IPS-NIHi7 (cell line): ENCODE data around the gene SACM1L.
"Not testable (repeated sequence)": the region's sequence is repeated elsewhere in the genome, so short reads cannot be mapped to it uniquely, and the experiment has no call there.

Experiments used
- DNase-seq: peaks from one replicate; pipeline ENCODE4 v3.0.0; 2012; ENCODE audit warnings: mixed read lengths; ENCODE audit errors: extremely low spot score

Gene SACM1L

DNA sequence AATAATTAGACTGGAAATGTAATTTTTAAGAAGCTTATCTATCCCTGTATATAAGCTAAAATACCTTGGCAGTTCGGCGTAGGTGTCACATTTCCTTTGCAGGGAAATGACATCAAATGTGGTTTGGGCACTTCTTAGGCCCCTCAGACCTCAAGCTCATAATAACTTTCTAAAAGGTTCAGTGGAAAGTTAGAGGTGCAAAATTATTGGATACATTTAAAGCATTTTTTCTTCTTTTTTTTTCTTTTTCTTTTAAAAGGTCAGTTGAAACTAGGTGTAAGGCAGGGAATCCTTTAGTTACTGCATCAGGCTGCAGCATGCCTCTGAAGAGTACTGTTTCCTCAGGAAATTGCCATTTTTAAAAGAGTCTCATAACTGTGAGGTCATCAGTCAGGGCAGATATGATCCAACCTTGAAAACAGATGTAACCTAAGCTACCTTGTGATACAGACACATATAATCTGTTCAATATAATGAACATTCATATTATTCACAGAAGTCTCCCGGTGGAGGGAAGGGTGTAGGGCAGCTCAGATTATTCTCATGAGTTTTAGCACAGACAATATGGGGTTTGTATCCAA is 4.8 kb downstream of the SACM1L start:
- DNase-seq = no peak

DNA sequence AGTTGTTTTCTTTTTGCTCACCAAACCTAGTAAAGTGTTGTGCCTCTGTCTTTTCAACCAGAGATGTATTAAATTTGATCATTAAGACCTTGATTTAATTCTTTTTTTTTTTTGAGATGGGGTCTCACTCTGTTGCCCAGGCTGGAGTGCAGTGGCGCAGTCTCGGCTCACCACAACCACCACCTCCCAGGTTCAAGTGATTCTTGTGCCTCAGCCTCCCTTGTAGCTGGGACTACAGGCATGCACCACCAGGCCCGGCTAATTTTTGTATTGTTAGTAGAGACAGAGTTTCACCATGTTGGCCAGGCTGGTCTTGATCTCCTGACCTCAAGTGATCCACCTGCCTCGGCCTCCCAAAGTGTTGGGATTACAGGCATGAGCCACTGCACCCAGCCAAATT is 6.0 kb downstream of the SACM1L start:
- not testable (repeated sequence) for DNase-seq

GRCh38 chr3:45700570-45701073 is 11.4 kb downstream of the SACM1L start:
- DNase-seq = no peak

DNA sequence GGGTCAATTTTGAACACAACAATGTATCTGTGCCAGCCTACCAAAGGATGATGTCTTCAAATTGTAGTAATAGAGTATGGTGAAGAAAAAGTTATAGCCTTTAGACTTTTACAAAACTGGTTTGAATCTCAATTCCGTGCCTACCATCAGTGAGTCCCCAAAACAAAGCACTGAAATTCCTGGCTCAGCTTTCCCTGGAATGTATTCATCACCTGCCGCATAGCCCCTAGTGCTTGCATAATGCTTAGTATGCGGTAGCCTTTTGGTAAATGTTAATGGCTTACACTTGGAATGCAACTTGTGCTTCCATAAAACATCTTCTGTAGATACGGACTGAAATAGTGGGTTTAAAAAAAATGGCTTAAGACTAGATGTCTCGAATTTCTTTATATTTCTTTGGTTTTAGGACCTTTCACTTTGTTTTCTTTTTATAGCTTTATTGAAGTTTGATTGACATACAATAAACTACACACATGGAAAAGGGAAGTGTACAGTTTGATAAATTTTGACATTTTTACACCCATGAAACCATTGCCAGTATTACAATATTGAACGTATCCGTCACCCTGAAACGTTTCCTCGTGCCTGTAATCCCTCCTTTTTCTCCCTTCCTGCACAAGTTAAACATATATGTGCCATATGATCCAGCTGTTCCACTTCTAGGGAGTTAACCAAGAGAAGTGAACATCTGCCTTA is 12.1 kb downstream of the SACM1L start:
- DNase-seq = peak; percentile 37

GRCh38 chr3:45704301-45704943 is 15.2 kb downstream of the SACM1L start:
- no peak for DNase-seq

GRCh38 chr3:45705839-45706808 is 16.9 kb downstream of the SACM1L start:
- no peak for DNase-seq

- no peak for DNase-seq
These were observed 22.7 kb downstream of the SACM1L start for GRCh38 chr3:45711931-45712330.

DNA sequence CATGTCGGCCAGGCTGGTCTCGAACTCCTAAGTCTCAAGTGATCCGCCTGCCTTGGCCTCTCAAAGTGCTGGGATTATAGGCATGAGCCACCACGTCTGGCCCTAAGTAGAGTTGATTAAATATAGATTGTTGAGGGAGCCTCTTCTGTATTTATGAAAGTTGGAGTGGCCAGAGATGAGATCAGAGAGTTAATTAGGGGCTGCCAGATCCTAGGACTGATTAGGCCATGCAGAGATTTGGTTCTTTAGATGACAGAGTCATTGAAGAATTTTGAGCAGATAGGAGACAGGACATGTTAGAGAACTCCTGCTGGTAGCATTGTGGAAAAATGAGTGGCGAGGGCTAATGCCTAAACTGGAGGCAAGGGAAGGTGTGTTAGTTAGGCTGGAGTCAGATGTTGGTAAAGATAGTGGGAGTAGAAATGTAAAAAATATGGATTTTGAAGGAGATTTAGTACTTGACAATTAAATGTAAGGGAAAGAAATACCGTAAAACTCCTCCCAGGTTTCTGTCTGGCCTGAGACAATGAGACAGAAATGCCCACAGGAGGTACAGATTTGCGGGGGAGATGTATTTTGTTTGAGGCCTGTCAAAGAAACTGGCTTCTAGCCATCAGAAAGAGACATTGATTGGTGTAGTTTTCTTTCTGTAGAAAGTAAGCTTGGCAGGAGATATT is 23.4 kb downstream of the SACM1L start:
- DNase-seq = peak; percentile 19

DNA sequence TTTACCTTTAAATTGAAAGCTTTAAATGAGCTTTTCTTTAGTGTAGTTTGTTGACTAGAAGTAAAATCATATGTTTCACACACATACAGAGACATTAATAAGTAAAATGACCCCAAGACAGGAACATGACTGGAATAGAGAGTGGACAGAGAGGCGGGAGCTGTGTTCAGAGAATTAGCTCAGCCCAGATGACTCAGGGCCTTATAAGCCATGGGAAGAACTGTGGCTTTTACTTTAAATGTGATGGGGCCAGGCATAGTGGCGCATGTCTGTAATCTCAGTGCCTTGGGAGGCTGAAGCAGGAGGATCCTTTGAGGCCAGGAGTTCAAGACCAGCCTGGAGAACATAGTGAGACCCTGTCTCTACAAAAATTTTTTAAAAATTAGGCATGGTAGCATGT is 26.7 kb downstream of the SACM1L start:
- no peak for DNase-seq

DNA sequence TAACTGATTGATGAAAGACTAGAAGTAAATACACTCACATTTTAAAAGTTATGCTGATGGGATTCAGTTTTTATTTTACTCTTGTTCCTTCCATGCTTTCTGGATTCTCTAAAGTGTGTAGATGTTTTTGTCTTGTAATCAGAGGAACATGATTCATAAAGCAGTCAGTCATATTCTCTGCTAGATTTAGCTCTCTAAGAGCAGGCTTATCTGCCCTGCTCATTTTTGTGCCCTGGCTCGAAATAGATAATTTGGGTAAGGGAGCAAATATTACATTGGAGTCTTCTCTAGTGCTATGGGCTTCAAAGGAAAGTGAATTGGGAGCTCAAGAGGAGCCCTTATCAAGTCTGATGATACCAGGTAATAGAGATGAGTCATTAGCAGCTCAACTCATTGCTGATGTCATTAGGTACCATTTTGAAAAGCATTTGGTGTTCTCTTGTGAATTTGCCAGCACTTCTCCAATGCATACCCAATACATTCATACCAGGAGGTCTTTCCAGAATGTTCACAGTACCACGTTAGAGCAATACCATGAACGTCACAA is 27.7 kb downstream of the SACM1L start:
- DNase-seq = no peak

DNA sequence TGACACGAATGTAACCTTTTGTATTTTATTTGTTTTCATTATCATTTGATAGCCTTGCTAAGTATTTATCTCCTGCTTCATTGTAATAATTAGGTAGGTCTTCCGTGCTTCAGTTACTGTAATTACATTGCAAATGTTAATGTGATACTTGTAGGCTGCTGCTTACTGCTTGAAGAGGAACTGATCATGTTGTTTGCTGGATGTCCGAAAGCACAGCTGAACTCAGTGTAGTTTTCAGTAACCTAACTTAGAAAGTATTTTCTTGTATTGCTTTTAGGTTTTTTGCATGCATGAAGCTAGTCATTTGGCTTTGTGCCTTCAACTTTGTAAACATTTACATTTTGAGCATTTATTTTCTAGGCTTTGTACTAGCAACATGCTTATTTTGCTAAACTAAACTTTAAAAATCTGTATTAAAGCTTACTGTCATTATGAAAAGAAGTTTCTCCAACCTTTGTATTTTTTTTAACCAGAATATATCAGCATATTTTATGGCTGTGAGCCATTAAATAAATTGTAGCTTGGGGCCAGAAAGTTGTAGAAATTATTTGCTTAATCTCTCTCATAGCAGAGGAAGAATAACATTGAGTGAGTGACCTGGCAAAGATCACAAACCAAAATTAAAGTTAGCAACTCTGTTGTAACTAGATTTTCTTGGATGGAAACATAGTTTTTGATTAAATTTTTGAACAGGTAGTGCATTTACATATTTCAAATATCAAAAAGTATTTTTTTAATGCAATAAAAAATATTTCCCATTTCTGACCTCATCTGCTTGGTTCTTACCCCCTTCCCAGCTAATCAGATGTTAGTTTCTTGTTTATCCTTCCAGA is 30.7 kb downstream of the SACM1L start:
- no peak for DNase-seq

DNA sequence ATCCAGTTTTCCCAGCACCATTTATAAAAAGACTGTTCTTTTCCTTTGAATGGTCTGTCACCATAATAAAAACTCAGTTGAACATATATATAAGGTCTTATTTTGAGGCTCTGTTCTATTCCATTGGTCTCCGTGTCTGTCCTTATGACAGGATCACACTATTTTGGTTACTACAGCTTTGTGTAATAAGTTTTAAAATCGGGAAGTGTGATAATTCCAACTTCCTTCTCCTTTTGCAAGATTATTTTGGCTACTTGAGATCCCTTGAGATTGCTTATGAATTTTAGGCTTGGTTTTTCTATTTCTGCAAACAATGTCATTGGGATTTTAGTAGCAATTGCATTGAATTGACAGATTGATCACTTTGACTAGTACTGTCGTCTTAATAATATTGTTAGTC is 35.7 kb downstream of the SACM1L start:
- DNase-seq = no peak

GRCh38 chr3:45729614-45730013 is 40.4 kb downstream of the SACM1L start:
- no peak for DNase-seq

DNA sequence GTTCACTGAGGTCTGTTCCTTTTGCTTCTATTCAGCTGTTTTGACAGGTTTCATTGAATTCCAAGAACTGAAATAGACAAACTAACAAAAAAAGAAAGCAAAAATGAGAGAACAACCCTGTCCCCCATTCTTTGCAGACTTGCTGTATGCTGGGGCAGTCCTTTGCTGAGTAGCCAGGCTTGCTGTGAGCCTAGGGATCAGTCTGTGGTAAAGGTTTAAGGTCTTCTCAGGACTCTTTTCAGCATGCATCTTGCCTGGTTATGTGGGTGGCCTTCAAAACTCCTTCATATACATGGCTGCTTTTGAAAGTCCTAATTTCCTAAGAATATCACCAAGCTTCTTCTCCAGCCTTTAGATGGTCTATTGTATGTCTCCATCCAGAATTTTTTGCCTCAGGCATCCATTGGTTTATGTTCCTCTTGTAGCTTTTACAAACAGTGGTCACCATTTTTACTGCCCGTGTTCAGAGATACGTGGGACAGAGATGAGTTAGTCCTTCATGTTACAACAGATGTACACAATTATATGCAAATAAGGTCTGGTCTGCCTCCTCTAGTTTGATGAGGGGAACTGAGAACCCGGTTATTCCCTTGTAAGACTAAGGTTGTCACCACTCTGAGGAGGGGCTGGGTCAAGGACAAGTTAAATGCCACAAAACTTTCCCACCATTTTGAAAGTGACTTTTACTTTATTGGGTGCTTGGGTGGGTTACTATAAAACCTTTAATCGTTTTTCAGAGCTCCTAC is 41.4 kb downstream of the SACM1L start:
- DNase-seq = no peak

DNA sequence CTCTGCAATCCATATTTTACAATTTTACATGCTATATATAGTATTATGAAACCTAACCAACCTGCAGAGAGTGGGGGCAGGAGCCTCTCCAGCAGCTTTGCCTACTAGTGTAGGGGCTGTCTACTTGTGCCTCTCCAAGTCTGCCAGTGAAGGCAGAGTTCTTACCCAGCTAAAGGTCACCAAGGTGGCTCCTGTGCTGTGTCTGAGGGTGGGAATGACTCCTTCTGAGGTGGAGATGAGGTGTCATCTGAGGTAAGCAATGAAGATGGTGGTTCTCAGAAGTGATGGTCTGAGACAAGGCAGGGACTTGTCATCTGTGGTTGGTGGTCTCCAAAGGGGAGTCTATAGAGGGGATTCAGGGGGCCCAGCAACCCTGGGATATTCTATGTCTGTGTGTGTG is 47.5 kb downstream of the SACM1L start:
- no peak for DNase-seq

DNA sequence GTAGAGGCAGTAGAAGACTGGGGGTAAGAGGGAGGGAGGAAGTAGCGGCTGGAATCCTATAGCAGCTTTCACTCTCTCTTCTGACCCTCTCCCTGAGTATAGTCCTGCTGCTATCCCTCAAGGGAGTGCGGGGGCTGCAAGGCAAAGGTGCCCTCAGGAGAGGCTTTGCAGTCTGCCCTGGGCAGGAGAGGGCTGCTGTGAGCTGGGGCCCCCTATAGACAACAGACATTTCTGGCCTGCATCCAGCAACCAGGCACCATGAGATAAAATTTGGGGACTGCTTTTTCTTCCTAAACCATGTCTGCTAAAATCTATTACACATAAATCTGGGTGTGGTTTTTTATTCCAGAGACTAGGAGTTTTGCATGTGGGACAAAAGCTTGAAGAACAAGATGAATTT is 48.0 kb downstream of the SACM1L start:
- DNase-seq = no peak

- DNase-seq = no peak
These were observed 50.8 kb downstream of the SACM1L start for GRCh38 chr3:45739991-45740390.

DNA sequence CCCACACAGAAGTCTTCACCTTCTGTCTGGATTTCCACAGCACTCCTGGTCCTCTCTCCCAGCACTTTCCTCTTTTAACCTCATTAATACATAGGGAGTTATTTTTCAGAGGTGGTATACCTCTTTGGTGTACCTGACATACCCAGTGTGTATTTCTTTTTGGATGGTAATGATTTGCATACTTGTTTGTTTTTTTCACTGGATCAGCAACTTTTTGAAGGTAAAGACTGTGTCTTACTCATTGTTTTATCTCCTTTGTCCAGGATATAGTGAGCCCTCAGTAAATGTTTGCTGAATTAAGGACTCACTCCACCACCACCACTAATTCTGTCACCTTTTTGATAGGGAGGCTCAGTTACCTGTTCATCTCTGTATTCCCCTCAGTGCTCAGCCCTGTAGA is 52.1 kb downstream of the SACM1L start:
- no peak for DNase-seq

- DNase-seq = no peak
These were observed 52.7 kb downstream of the SACM1L start for GRCh38 chr3:45741742-45742460.
